H9 (cell line): ENCODE results near the gene IREB2. TPM values are rescaled to one million over a fixed set of nuclear protein-coding genes. Genes with fewer than 3 reads are reported as not detected.

Experiments used
- DNase-seq: peaks from one replicate; pipeline ENCODE4 v3.0.0-alpha.2; 2017
- H2AFZ ChIP-seq: one replicate; pipeline ENCODE4 v1.6.1; 2013; ENCODE audit warnings: mild to moderate bottlenecking, low read length, control low read depth, moderate library complexity
- H2AK5ac ChIP-seq: 2 replicates; pipeline ENCODE4 v1.6.1; 2013; ENCODE audit warnings: low read length, control low read depth, mixed read lengths; ENCODE audit not compliant: insufficient read length
- H2BK120ac ChIP-seq: one replicate; pipeline ENCODE4 v1.6.1; 2013; ENCODE audit warnings: low read depth, mild to moderate bottlenecking, low read length, control low read depth, inconsistent platforms; ENCODE audit not compliant: poor library complexity, severe bottlenecking
- H2BK12ac ChIP-seq: 2 replicates; pipeline ENCODE4 v1.6.1; 2013; ENCODE audit warnings: low read length, control low read depth, mixed read lengths, low read depth; ENCODE audit not compliant: insufficient read length
- H2BK15ac ChIP-seq: 2 replicates; pipeline ENCODE4 v1.6.1; 2013; ENCODE audit warnings: low read depth, low read length, control low read depth
- H2BK20ac ChIP-seq: one replicate; pipeline ENCODE4 v1.6.1; 2013; ENCODE audit warnings: low read depth, mild to moderate bottlenecking, low read length, control low read depth, inconsistent platforms; ENCODE audit not compliant: poor library complexity, severe bottlenecking
- H2BK5ac ChIP-seq: 2 replicates; pipeline ENCODE4 v1.6.1; 2013; ENCODE audit warnings: low read length, control low read depth, mixed read lengths; ENCODE audit not compliant: insufficient read length
- H3K14ac ChIP-seq: 2 replicates; pipeline ENCODE4 v1.6.1; 2013; ENCODE audit warnings: low read length, control low read depth; ENCODE audit not compliant: insufficient read depth
- H3K18ac ChIP-seq: 2 replicates; pipeline ENCODE4 v1.6.1; 2013; ENCODE audit warnings: low read depth, mild to moderate bottlenecking, mixed read lengths, low read length, control low read depth; ENCODE audit not compliant: insufficient read length
- H3K23ac ChIP-seq: 2 replicates; pipeline ENCODE4 v1.6.1; 2013; ENCODE audit warnings: low read length, control low read depth, mixed read lengths, low read depth; ENCODE audit not compliant: insufficient read length
- H3K23me2 ChIP-seq: 2 replicates; pipeline ENCODE4 v1.6.1; 2013; ENCODE audit warnings: low read depth, mild to moderate bottlenecking, mixed read lengths, low read length, control low read depth; ENCODE audit not compliant: insufficient read length, poor library complexity, severe bottlenecking
- H3K27ac ChIP-seq: 2 replicates; pipeline ENCODE4 v1.5.1; 2013; ENCODE audit warnings: low read length, control low read depth, mixed read lengths, low read depth; ENCODE audit not compliant: insufficient read length
- H3K27me3 ChIP-seq: 2 replicates; pipeline ENCODE4 v1.6.1; 2013; ENCODE audit warnings: low read length, control low read depth, inconsistent platforms; ENCODE audit not compliant: insufficient read depth
- H3K4ac ChIP-seq: 2 replicates; pipeline ENCODE4 v1.6.1; 2013; ENCODE audit warnings: low read depth, mild to moderate bottlenecking, control low read depth, inconsistent platforms, low read length, moderate library complexity
- H3K4me1 ChIP-seq: 2 replicates; pipeline ENCODE4 v1.6.1; 2013; ENCODE audit warnings: low read length, control low read depth, inconsistent platforms; ENCODE audit not compliant: insufficient read depth
- H3K4me2 ChIP-seq: 2 replicates; pipeline ENCODE4 v1.6.1; 2013; ENCODE audit warnings: low read length, control low read depth, mixed read lengths; ENCODE audit not compliant: insufficient read length, insufficient read depth
- H3K56ac ChIP-seq: 2 replicates; pipeline ENCODE4 v1.6.1; 2013; ENCODE audit warnings: low read depth, mild to moderate bottlenecking, mixed read lengths, low read length, control low read depth; ENCODE audit not compliant: insufficient read length
- H3K79me1 ChIP-seq: 2 replicates; pipeline ENCODE4 v1.6.1; 2013; ENCODE audit warnings: low read depth, mild to moderate bottlenecking, moderate library complexity, low read length, control low read depth, inconsistent platforms; ENCODE audit not compliant: insufficient read depth, poor library complexity, severe bottlenecking
- H3K79me2 ChIP-seq: 2 replicates; pipeline ENCODE4 v1.6.1; 2013; ENCODE audit warnings: low read length, control low read depth, inconsistent platforms; ENCODE audit not compliant: insufficient read depth
- H3K9ac ChIP-seq: 2 replicates; pipeline ENCODE4 v1.6.1; 2013; ENCODE audit warnings: low read length, control low read depth, mixed read lengths; ENCODE audit not compliant: insufficient read length; ENCODE audit errors: extremely low read depth
- H3K9me3 ChIP-seq: one replicate; pipeline ENCODE4 v1.6.1; 2013; ENCODE audit warnings: low read depth, low read length, inconsistent platforms; ENCODE audit not compliant: control insufficient read depth
- H3T11ph ChIP-seq: one replicate; pipeline ENCODE4 v1.6.1; 2013; ENCODE audit warnings: mild to moderate bottlenecking, low read length, control low read depth, inconsistent platforms
- H4K20me1 ChIP-seq: one replicate; pipeline ENCODE4 v1.6.1; 2013; ENCODE audit not compliant: control insufficient read depth, insufficient read length, insufficient read depth
- H4K5ac ChIP-seq: 2 replicates; pipeline ENCODE4 v1.6.1; 2013; ENCODE audit warnings: low read depth, mild to moderate bottlenecking, mixed read lengths, low read length, control low read depth; ENCODE audit not compliant: insufficient read length
- H4K8ac ChIP-seq: replicated peaks from 2 replicates; pipeline ENCODE4 v1.6.1; 2013; ENCODE audit warnings: low read length, control low read depth, mixed read lengths, low read depth; ENCODE audit not compliant: insufficient read length
- H4K91ac ChIP-seq: 2 replicates; pipeline ENCODE4 v1.6.1; 2013; ENCODE audit warnings: low read depth, mild to moderate bottlenecking, moderate library complexity, mixed read lengths, low read length, control low read depth; ENCODE audit not compliant: insufficient read length
- H3K27ac Mint-ChIP-seq, 3 experiments: 2 replicates in 2 of 3; 3 replicates in 1 of 3; pipeline ENCODE4 v1.8.0; 2020 to 2021; ENCODE audit warnings: mixed read lengths in 3 of 3, mild to moderate bottlenecking in 1 of 3, moderate library complexity in 1 of 3
- H3K27me3 Mint-ChIP-seq: 2 replicates; pipeline ENCODE4 v1.8.0; 2021; ENCODE audit warnings: low read depth, mild to moderate bottlenecking, moderate library complexity, mixed read lengths
- H3K36me3 Mint-ChIP-seq, 3 experiments: 2 replicates in 2 of 3; 3 replicates in 1 of 3; pipeline ENCODE4 v1.8.0; 2020 to 2021; ENCODE audit warnings: low read depth in 3 of 3, mixed read lengths in 3 of 3; ENCODE audit not compliant: insufficient read depth in 1 of 3
- H3K4me1 Mint-ChIP-seq, 2 experiments: 2 replicates each; pipeline ENCODE4 v1.8.0; 2020; ENCODE audit warnings: mixed read lengths in 2 of 2
- H3K4me3 Mint-ChIP-seq, 2 experiments: 2 replicates in 1 of 2; 3 replicates in 1 of 2; pipeline ENCODE4 v1.8.0; 2020 to 2021; ENCODE audit warnings: mild to moderate bottlenecking in 2 of 2, mixed read lengths in 2 of 2, moderate library complexity in 1 of 2
- H3K9me3 Mint-ChIP-seq, 2 experiments: 2 replicates in 1 of 2; 3 replicates in 1 of 2; pipeline ENCODE4 v1.8.0; 2020; ENCODE audit warnings: mild to moderate bottlenecking in 2 of 2, mixed read lengths in 2 of 2, moderate library complexity in 1 of 2
- WGBS: extraction: QIAGEN DNeasy Blood & Tissue Kit; methylation state at CpG from one replicate; pipeline ENCODE4 v1.1.7; 2013; ENCODE audit warnings: missing lambda C conversion rate, low lambda C conversion rate, mixed read lengths; ENCODE audit not compliant: insufficient read length; ENCODE audit errors: extremely low coverage; 5-methylcytosine and 5-hydroxymethylcytosine counted together
- total RNA-seq: library from RNA; stranded (reverse); gene quantifications from 2 replicates; pipeline ENCODE4 v1.2.1, GENCODE V29; 2021
- TF ChIP-seq, protein P1 (sequence below): fragments of 200-600 bp; sonication (generic); conservative IDR thresholded peaks from 3 replicates; pipeline ENCODE4 v1.8.0; 2021; ENCODE audit warnings: antibody characterized with exemption, mild to moderate bottlenecking

Gene IREB2
- total RNA-seq, 1 experiment from 2014 or later = 87.6 TPM

DNA sequence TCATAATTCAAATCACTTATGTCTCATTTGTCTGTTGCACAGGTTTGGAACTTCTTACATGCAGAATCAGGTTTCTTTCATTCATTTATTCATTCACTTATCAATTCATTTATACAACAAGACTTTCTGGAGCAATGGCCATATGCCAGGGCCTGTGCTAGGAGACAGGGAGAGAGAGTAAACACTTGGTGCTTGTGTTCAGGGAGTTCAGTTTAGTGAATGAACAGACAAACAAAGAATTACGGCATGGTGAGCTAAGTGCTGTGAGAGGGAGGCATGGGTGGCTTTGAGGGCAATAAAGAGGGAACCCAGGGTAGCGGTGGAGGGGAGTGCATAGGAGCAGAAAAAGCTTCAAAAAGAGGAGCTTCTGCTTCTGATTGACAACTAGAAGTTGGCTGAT lies 8.5 kb upstream of the IREB2 start:
- Mint-ChIP-seq H3K36me3 (no peaks in the 10 kb centered on the region), H3K4me3 (no peak overlapping the region), H3K27ac (peak overlapping the region in 1 of 3 experiments; percentile 4; a peak in 1 of 7 replicates), H3K27me3 (peaks cover 8% of the 10 kb centered on the region; the same call in 1 of the 2 replicates), H3K4me1 (no peaks in the 10 kb centered on the region; a peak in 1 of 4 replicates), H3K9me3 (no peaks in the 10 kb centered on the region)
- WGBS = no CpG with 5 or more reads among the region's 2 CpGs
- Histone ChIP-seq H4K20me1 (no peaks in the 10 kb centered on the region), H2BK5ac (no peak overlapping the region), H4K91ac (no peak overlapping the region), H2BK120ac (no peak overlapping the region), H3K27me3 (no peaks in the 10 kb centered on the region; the same call in 1 of the 2 replicates), H2AK5ac (no peak overlapping the region), H3K4ac (no peak overlapping the region), H4K8ac (no peak overlapping the region), H3K4me2 (no peak overlapping the region), H3K79me1 (no peaks in the 10 kb centered on the region), H3K27ac (no peak overlapping the region), H3K4me1 (no peaks in the 10 kb centered on the region), H2BK12ac (no peak overlapping the region), H3K79me2 (no peaks in the 10 kb centered on the region), H2BK15ac (no peak overlapping the region), H4K5ac (no peak overlapping the region), H2AFZ (no peak overlapping the region), H3T11ph (no peak overlapping the region), H3K18ac (no peak overlapping the region), H2BK20ac (no peak overlapping the region), H3K23ac (no peak overlapping the region), H3K14ac (no peak overlapping the region), H3K9ac (no peak overlapping the region), H3K9me3 (no peaks in the 10 kb centered on the region), H3K56ac (no peak overlapping the region), H3K23me2 (no peaks in the 10 kb centered on the region)
- TF ChIP-seq, protein P1, sequence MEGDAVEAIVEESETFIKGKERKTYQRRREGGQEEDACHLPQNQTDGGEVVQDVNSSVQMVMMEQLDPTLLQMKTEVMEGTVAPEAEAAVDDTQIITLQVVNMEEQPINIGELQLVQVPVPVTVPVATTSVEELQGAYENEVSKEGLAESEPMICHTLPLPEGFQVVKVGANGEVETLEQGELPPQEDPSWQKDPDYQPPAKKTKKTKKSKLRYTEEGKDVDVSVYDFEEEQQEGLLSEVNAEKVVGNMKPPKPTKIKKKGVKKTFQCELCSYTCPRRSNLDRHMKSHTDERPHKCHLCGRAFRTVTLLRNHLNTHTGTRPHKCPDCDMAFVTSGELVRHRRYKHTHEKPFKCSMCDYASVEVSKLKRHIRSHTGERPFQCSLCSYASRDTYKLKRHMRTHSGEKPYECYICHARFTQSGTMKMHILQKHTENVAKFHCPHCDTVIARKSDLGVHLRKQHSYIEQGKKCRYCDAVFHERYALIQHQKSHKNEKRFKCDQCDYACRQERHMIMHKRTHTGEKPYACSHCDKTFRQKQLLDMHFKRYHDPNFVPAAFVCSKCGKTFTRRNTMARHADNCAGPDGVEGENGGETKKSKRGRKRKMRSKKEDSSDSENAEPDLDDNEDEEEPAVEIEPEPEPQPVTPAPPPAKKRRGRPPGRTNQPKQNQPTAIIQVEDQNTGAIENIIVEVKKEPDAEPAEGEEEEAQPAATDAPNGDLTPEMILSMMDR = no peak
- no peak for DNase-seq
